PC-3 (cell line): ENCODE data around the gene GNRHR.

Source experiments
- EZH2 ChIP-seq: fragments of 300-600 bp; sonication (generic); IDR thresholded peaks from one replicate; pipeline ENCODE4 v1.6.1; 2017; ENCODE audit warnings: antibody characterized with exemption, mild to moderate bottlenecking, low read length; ENCODE audit not compliant: unreplicated experiment
- TF ChIP-seq, protein P1 (sequence below): fragments of 300-600 bp; sonication (generic); conservative IDR thresholded peaks from 2 replicates; pipeline ENCODE4 v1.5.1; 2017; ENCODE audit warnings: antibody characterized with exemption, low read depth, mild to moderate bottlenecking, low read length

DNA sequence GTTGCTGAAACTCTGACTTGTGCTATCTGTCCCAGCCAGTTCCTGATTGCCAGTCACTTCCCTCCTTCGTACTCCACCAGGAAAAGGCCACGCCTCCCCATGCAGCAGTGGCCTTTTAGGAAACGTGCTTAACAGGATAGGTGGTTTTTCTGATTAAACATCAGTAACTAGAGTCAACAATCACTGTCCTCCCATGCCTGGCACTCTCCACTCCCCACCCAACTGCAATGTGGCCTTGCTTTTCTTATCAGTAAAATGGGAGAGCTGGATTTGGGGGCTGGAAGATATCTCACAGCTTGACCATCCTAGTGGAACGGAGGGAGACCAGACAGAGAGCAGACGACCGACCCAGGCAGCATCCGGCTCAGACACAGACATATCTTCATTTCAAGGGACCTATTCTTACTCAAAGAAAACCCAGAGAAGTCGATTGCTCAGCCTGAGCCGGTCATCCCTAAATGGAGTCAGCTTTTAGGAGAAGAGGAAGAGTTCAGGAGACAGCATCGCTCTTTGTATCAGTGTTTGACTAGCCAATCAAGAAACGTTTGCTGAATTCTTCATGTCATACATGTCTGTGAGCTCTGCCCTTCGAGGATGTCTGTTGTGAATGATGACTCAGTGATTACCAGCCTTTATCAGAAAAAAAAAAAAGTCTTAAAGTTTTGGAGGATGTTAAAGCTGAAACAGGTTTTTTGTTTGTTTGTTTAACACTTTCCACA, 40.5 kb downstream of the GNRHR start:
- TF ChIP-seq, protein P1, sequence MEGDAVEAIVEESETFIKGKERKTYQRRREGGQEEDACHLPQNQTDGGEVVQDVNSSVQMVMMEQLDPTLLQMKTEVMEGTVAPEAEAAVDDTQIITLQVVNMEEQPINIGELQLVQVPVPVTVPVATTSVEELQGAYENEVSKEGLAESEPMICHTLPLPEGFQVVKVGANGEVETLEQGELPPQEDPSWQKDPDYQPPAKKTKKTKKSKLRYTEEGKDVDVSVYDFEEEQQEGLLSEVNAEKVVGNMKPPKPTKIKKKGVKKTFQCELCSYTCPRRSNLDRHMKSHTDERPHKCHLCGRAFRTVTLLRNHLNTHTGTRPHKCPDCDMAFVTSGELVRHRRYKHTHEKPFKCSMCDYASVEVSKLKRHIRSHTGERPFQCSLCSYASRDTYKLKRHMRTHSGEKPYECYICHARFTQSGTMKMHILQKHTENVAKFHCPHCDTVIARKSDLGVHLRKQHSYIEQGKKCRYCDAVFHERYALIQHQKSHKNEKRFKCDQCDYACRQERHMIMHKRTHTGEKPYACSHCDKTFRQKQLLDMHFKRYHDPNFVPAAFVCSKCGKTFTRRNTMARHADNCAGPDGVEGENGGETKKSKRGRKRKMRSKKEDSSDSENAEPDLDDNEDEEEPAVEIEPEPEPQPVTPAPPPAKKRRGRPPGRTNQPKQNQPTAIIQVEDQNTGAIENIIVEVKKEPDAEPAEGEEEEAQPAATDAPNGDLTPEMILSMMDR: no peak
- no peak for TF ChIP-seq EZH2
